Smooth muscle cell (in vitro differentiated cells): Measurements from ENCODE around the gene AK2. TPM values are rescaled to one million over a fixed set of nuclear protein-coding genes. Genes with fewer than 3 reads are reported as not detected.

ENCODE experiments used
- DNase-seq: peaks from one replicate; lab custom pipeline; 2025; ENCODE audit not compliant: unreplicated experiment; lab: John Stamatoyannopoulos, UW
- H2AFZ ChIP-seq: fragments of 200-600 bp; sonication (generic); 2 replicates; pipeline ENCODE4 v1.6.0; 2016; ENCODE audit warnings: antibody characterized with exemption, low read depth, mild to moderate bottlenecking
- H3F3A ChIP-seq: fragments of 200-600 bp; sonication (generic); 2 replicates; pipeline ENCODE4 v1.6.0; 2017; ENCODE audit warnings: antibody characterized with exemption, low read depth
- H3K27ac ChIP-seq: fragments of 200-600 bp; sonication (generic); 2 replicates; pipeline ENCODE4 v1.5.1; 2016; ENCODE audit warnings: low read depth, mild to moderate bottlenecking
- H3K27me3 ChIP-seq: fragments of 200-600 bp; sonication (generic); 2 replicates; pipeline ENCODE4 v1.6.1; 2016; ENCODE audit warnings: low read depth, mild to moderate bottlenecking
- H3K36me3 ChIP-seq: fragments of 200-600 bp; sonication (generic); 2 replicates; pipeline ENCODE4 v1.5.1; 2016; ENCODE audit warnings: low read depth
- H3K4me1 ChIP-seq: fragments of 200-600 bp; sonication (generic); 2 replicates; pipeline ENCODE4 v1.5.1; 2016; ENCODE audit warnings: low read depth
- H3K4me2 ChIP-seq: fragments of 200-600 bp; sonication (generic); 2 replicates; pipeline ENCODE4 v1.6.0; 2016; ENCODE audit warnings: mild to moderate bottlenecking
- H3K4me3 ChIP-seq: fragments of 200-600 bp; sonication (generic); 2 replicates; pipeline ENCODE4 v1.5.1; 2016; ENCODE audit warnings: mild to moderate bottlenecking
- H3K79me2 ChIP-seq: fragments of 200-600 bp; sonication (generic); 2 replicates; pipeline ENCODE4 v1.6.0; 2016; ENCODE audit warnings: low read depth, mild to moderate bottlenecking
- H3K9ac ChIP-seq: fragments of 200-600 bp; sonication (generic); 2 replicates; pipeline ENCODE4 v1.6.0; 2016; ENCODE audit warnings: low read depth
- H3K9me3 ChIP-seq: fragments of 200-600 bp; sonication (generic); replicated peaks from 2 replicates; pipeline ENCODE4 v1.5.1; 2016; ENCODE audit warnings: low read depth
- H4K20me1 ChIP-seq: fragments of 200-600 bp; sonication (generic); 2 replicates; pipeline ENCODE4 v1.6.0; 2016; ENCODE audit warnings: low read depth
- CTCF ChIP-seq: fragments of 200-600 bp; sonication (generic); IDR thresholded peaks from 2 replicates; pipeline ENCODE4 v1.5.1; 2017; ENCODE audit warnings: borderline replicate concordance, mild to moderate bottlenecking, antibody characterized with exemption; ENCODE audit not compliant: insufficient read depth, poor library complexity, severe bottlenecking
- WGBS: methylation state at CpG from one replicate; pipeline ENCODE4 v1.1.7; 2016; ENCODE audit warnings: low lambda C conversion rate; 5-methylcytosine and 5-hydroxymethylcytosine counted together
- polyA plus RNA-seq: library from polyadenylated mRNA; unstranded; fragments of >200 nt; fragmentation: Nextera tagmentation; extraction: Ambion mirVana; gene quantifications from 2 replicates; pipeline ENCODE4 v1.2.1, GENCODE V29; 2016
- total RNA-seq: library from RNA; depleted of rRNA; stranded (reverse); fragments of >200 nt; gene quantifications from 2 replicates; pipeline ENCODE4 v1.2.3, GENCODE V29; 2014

Gene AK2
- total and polyA plus RNA-seq, 2 experiments from 2014 or later: 89.8 to 121 TPM

- Histone ChIP-seq H3K4me1 (peaks cover 9% of the 10 kb centered on the region), H3K4me3 (no peak overlapping the region), H3K9me3 (no peaks in the 10 kb centered on the region), H3K79me2 (peaks cover 82% of the 10 kb centered on the region), H3K9ac (no peak overlapping the region), H3K36me3 (no peaks in the 10 kb centered on the region), H3F3A (no peaks in the 10 kb centered on the region), H2AFZ (no peak overlapping the region), H3K27me3 (no peaks in the 10 kb centered on the region), H4K20me1 (peaks cover 86% of the 10 kb centered on the region), H3K27ac (no peak overlapping the region), H3K4me2 (no peak overlapping the region)
- 73% methylated on average over 2 of the region's 2 CpGs for WGBS
- TF ChIP-seq CTCF: no peak
- DNase-seq: no peak
Measured at GRCh38 chr1:32960342-32960741, 76.3 kb downstream of the AK2 start.

GRCh38 chr1:32958827-32959226 lies 77.9 kb downstream of the AK2 start:
- no peak overlapping the region for H3K4me2 ChIP-seq
- peaks cover 99% of the 10 kb centered on the region for H4K20me1 ChIP-seq
- 97% methylated on average over 1 of the region's 1 CpG for WGBS
- no peaks in the 10 kb centered on the region for H3K27me3 ChIP-seq
- no peak overlapping the region for H3K9ac ChIP-seq
- H2AFZ ChIP-seq: no peak overlapping the region
- H3K79me2 ChIP-seq: peaks cover 92% of the 10 kb centered on the region
- H3K27ac ChIP-seq: no peak overlapping the region
- H3K36me3 ChIP-seq: no peaks in the 10 kb centered on the region
- DNase-seq: no peak
- H3K4me3 ChIP-seq: no peak overlapping the region
- H3K4me1 ChIP-seq: peaks cover 5% of the 10 kb centered on the region
- H3F3A ChIP-seq: no peaks in the 10 kb centered on the region
- H3K9me3 ChIP-seq: no peaks in the 10 kb centered on the region
- TF ChIP-seq CTCF: no peak

Other genes with a start within 250 kb of the AK2 start
- 52.1 and 56.5 TPM in 2 replicates for gene YARS1, start 219.5 kb downstream of the AK2 start, total RNA-seq
- 82.9 and 96.9 TPM in 2 replicates for gene YARS1, start 219.5 kb downstream of the AK2 start, polyA plus RNA-seq
- 39.1 and 39.7 TPM in 2 replicates for gene S100PBP, start 219.2 kb downstream of the AK2 start, total RNA-seq
- gene S100PBP, start 219.2 kb downstream of the AK2 start, polyA plus RNA-seq: 13.1 and 22.1 TPM in 2 replicates
- not detected in 2 replicates for gene FNDC5, start 166.0 kb downstream of the AK2 start, total RNA-seq
- gene FNDC5, start 166.0 kb downstream of the AK2 start, polyA plus RNA-seq: not detected in 2 replicates
- not detected in 2 replicates for gene HPCA, start 150.4 kb downstream of the AK2 start, total RNA-seq
- gene HPCA, start 150.4 kb downstream of the AK2 start, polyA plus RNA-seq: 0.24 TPM in 1 of 2 replicates, not detected in the other
- 40.9 and 84.1 TPM in 2 replicates for gene TMEM54, start 135.5 kb downstream of the AK2 start, total RNA-seq
- gene TMEM54, start 135.5 kb downstream of the AK2 start, polyA plus RNA-seq: 59.0 and 98.5 TPM in 2 replicates
- 11.2 and 13.5 TPM in 2 replicates for gene RNF19B, start 72.1 kb downstream of the AK2 start, total RNA-seq
- 12.3 and 13.8 TPM in 2 replicates for gene RNF19B, start 72.1 kb downstream of the AK2 start, polyA plus RNA-seq
- 7.9 and 16.3 TPM in 2 replicates for gene AZIN2, start 44.3 kb upstream of the AK2 start, total RNA-seq
- gene AZIN2, start 44.3 kb upstream of the AK2 start, polyA plus RNA-seq: 21.5 and 33.5 TPM in 2 replicates
- gene TRIM62, start 145.2 kb upstream of the AK2 start, total RNA-seq: 1.3 TPM in 2 replicates
- 3.6 and 3.9 TPM in 2 replicates for gene TRIM62, start 145.2 kb upstream of the AK2 start, polyA plus RNA-seq
- gene ZNF362, start 219.6 kb upstream of the AK2 start, total RNA-seq: 11.7 and 30.0 TPM in 2 replicates
- gene ZNF362, start 219.6 kb upstream of the AK2 start, polyA plus RNA-seq: 38.2 and 40.4 TPM in 2 replicates